ENCODE results near the gene FUT2. TPM values are rescaled to one million over a fixed set of nuclear protein-coding genes. Genes with fewer than 3 reads are reported as not detected.

FUT2 gene
- total RNA-seq, 2 experiments from 2014 or later = not detected

GRCh38 chr19:48724796-48725753 lies 29.3 kb downstream of the FUT2 start:
- CTCF ChIA-PET = interaction anchor here (0.7 to 3.0 kb wide), 8 partner anchors 8 to 117 kb away, joined by 3 to 19 read pairs (median 4); partner anchors contain the start of gene CA11
- ATAC-seq (peak; percentile 61), DNase-seq (peak; percentile 50)
- POLR2A ChIA-PET = interaction anchor here (0.6 to 1.5 kb wide), 6 partner anchors 9 to 101 kb away, joined by 3 to 5 read pairs (median 3); partner anchors contain the start of genes BCAT2 and RASIP1
- no peaks in the 10 kb centered on the region for H3K27me3 Mint-ChIP-seq
- no peak for TF ChIP-seq CTCF (IDR thresholded peaks at IDR 0.05)
- intact Hi-C loops (cut with micrococcal nuclease) = no loop called here
- peaks cover 22% of the 10 kb centered on the region for H3K4me1 Mint-ChIP-seq (ENCODE audit: low read depth)
- no peak overlapping the region for H3K4me3 Mint-ChIP-seq
- peaks cover 15% of the 10 kb centered on the region for H3K36me3 Mint-ChIP-seq (ENCODE audit: low read depth)
- H3K9me3 Mint-ChIP-seq = peaks cover 17% of the 10 kb centered on the region
- H3K27ac Mint-ChIP-seq = peak overlapping the region; percentile 96

DNA sequence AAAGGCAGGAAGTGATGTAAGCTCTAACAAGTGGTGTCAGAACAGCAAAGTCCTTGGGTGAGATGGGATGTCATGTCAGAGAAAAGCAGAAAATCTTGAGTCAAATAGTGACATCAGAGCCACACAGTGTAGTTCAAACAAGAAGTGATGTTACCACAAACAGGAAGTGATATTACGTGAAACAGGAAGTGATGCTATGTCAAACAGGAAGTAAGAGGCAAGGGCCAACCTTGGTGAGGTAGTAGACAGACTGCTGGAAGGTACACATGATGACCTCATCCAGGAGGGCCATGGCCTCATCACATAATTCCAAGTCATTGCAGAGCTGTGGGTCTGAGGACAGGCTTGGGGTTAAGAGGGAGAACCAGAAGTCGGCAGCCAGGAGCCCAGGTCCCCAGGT lies 30.8 kb downstream of the FUT2 start:
- no peak for TF ChIP-seq CTCF (IDR thresholded peaks at IDR 0.05)
- POLR2A ChIA-PET = interaction anchor here (0.5 to 1.1 kb wide), 2 partner anchors 13 to 281 kb away, joined by 3 to 5 read pairs; partner anchors contain the start of genes GRWD1 and RASIP1
- peak; percentile 52 for DNase-seq
- H3K36me3 Mint-ChIP-seq (ENCODE audit: low read depth) = peaks cover 15% of the 10 kb centered on the region
- H3K9me3 Mint-ChIP-seq = peaks cover 17% of the 10 kb centered on the region
- ATAC-seq = peak; percentile 48
- intact Hi-C loops (cut with micrococcal nuclease) = no loop called here
- H3K27ac Mint-ChIP-seq = peak overlapping the region; percentile 86
- H3K4me3 Mint-ChIP-seq = no peak overlapping the region
- H3K4me1 Mint-ChIP-seq (ENCODE audit: low read depth) = peaks cover 20% of the 10 kb centered on the region
- H3K27me3 Mint-ChIP-seq = no peaks in the 10 kb centered on the region
- CTCF ChIA-PET = interaction anchor here (1.0 to 3.0 kb wide), 2 partner anchors 12 to 71 kb away, joined by 3 to 19 read pairs; no protein-coding TSS in a partner anchor

DNA sequence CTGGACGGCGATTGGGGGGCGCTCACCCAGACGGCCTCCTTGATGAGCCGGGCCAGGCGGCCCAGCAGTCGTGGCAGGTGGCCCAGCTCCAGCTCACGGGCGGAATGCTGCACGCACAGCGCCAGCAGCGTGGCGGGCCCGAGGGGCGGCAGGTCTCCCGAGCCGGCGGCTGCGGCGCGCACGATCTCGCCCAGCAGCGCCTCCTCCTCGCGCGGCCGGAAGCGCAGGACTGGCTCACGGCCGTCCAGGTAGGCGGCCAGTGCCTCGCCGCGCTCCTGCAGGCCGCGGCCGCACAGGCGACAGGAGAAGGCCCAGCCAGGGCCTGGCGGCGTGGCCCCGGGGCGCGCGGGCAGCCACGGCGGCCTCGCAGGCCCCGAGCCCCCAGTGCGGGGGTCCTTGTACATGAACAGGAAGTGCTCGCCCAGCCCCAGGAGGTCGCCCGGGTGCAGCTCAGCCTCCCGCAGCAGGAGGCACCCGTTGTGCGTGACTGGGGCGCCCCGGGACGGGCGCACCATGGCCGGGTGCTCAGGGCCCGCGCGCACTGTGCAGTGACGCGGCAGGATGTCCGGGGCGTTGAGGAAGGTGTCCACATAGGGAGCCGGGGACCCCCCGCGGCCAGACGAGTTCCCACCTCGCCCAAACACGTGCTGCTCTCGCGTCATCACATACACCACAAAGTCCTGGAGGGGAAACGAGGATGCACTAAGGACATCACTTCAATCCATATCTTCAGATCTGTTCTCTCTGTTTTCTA lies 33.3 kb downstream of the FUT2 start:
- Mint-ChIP-seq H3K36me3 (ENCODE audit: low read depth) (peaks cover 15% of the 10 kb centered on the region), H3K4me3 (no peak overlapping the region), H3K4me1 (ENCODE audit: low read depth) (peaks cover 19% of the 10 kb centered on the region), H3K27ac (no peak overlapping the region), H3K9me3 (peaks cover 17% of the 10 kb centered on the region), H3K27me3 (no peaks in the 10 kb centered on the region)
- ChIA-PET POLR2A (interaction anchor here (1.3 kb wide), 1 partner anchor 8 kb away, joined by 4 read pairs; no protein-coding TSS in a partner anchor), CTCF (no interaction called here)
- intact Hi-C loops (cut with micrococcal nuclease) = no loop called here
- ATAC-seq (no peak), DNase-seq (no peak)
- no peak for TF ChIP-seq CTCF (IDR thresholded peaks at IDR 0.05)

GRCh38 chr19:48731452-48731851 lies 35.7 kb downstream of the FUT2 start:
- Mint-ChIP-seq H3K4me1 (ENCODE audit: low read depth) (peaks cover 6% of the 10 kb centered on the region), H3K36me3 (ENCODE audit: low read depth) (peaks cover 4% of the 10 kb centered on the region), H3K27me3 (no peaks in the 10 kb centered on the region), H3K4me3 (no peak overlapping the region), H3K27ac (no peak overlapping the region), H3K9me3 (peaks cover 4% of the 10 kb centered on the region)
- POLR2A ChIA-PET = no interaction called here
- no peak for TF ChIP-seq CTCF (IDR thresholded peaks at IDR 0.05)
- DNase-seq = no peak
- CTCF ChIA-PET = no interaction called here
- ATAC-seq = no peak
- intact Hi-C loops (cut with micrococcal nuclease) = no loop called here
